WTC11 (cell line): ENCODE results near the gene RNF215. TPM values are rescaled to one million over a fixed set of nuclear protein-coding genes. Genes with fewer than 3 reads are reported as not detected.

Experiments used
- ATAC-seq: fragments of 200-7000 bp; cut with Tn5 transposase; 2 replicates; pipeline ENCODE4 v1.10.0; 2021; ENCODE audit warnings: mild to moderate bottlenecking, moderate library complexity
- CTCF ChIA-PET: fragments of 300-600 bp; sonication (Branson Sonifier 250); formaldehyde crosslinking; loops from one replicate; lab custom pipeline; 2021; ENCODE audit warnings: antibody characterized with exemption; lab: Charles Lee
- POLR2A ChIA-PET: fragments of 350-600 bp; sonication (Branson Sonifier 250); formaldehyde crosslinking; loops from one replicate; lab custom pipeline; 2021; ENCODE audit warnings: antibody characterized with exemption; lab: Charles Lee
- DNase-seq: peaks from one replicate; pipeline ENCODE4 v3.0.0; 2021; ENCODE audit warnings: low spot score
- H3K27ac Mint-ChIP-seq: 2 replicates; pipeline ENCODE4 v1.8.0; 2021; ENCODE audit warnings: mixed read lengths
- H3K27me3 Mint-ChIP-seq: 2 replicates; pipeline ENCODE4 v1.8.0; 2021; ENCODE audit warnings: low read depth, mild to moderate bottlenecking, moderate library complexity, mixed read lengths
- H3K36me3 Mint-ChIP-seq: 2 replicates; pipeline ENCODE4 v1.8.0; 2021; ENCODE audit warnings: mixed read lengths
- H3K4me1 Mint-ChIP-seq: 2 replicates; pipeline ENCODE4 v1.8.0; 2022; ENCODE audit warnings: mixed read lengths
- H3K4me3 Mint-ChIP-seq: 2 replicates; pipeline ENCODE4 v1.8.0; 2021; ENCODE audit warnings: mild to moderate bottlenecking, moderate library complexity, mixed read lengths
- H3K9me3 Mint-ChIP-seq: 2 replicates; pipeline ENCODE4 v1.8.0; 2021; ENCODE audit warnings: mixed read lengths
- AFF4 ChIP-seq: sonication (generic); formaldehyde crosslinking; IDR thresholded peaks from 2 replicates; pipeline ENCODE4 v1.8.1; 2023; ENCODE audit warnings: mild to moderate bottlenecking, missing genetic modification reagents, borderline replicate concordance
- AR ChIP-seq: fragments of 250-450 bp; sonication (Bioruptor Pico); IDR thresholded peaks from 2 replicates; pipeline ENCODE4 v1.9.0; 2021; ENCODE audit warnings: mild to moderate bottlenecking
- ARID4B ChIP-seq: sonication (generic); formaldehyde crosslinking; IDR thresholded peaks from 2 replicates; pipeline ENCODE4 v1.8.0; 2023; ENCODE audit warnings: missing genetic modification reagents, mild to moderate bottlenecking, borderline replicate concordance
- CDX4 ChIP-seq: fragments of 250-450 bp; sonication (Bioruptor Pico); IDR thresholded peaks from 2 replicates; pipeline ENCODE4 v1.9.0; 2021; ENCODE audit warnings: moderate library complexity, mild to moderate bottlenecking, inconsistent platforms, borderline replicate concordance
- CREB1 ChIP-seq: sonication (generic); formaldehyde crosslinking; IDR thresholded peaks from 2 replicates; pipeline ENCODE4 v1.8.0; 2023; ENCODE audit warnings: mild to moderate bottlenecking, missing genetic modification reagents
- GABPB1 ChIP-seq: sonication (generic); formaldehyde crosslinking; IDR thresholded peaks from 2 replicates; pipeline ENCODE4 v1.8.1; 2023; ENCODE audit warnings: mild to moderate bottlenecking, missing genetic modification reagents
- HMGXB4 ChIP-seq: sonication (generic); formaldehyde crosslinking; IDR thresholded peaks from 2 replicates; pipeline ENCODE4 v1.8.1; 2023; ENCODE audit warnings: mild to moderate bottlenecking, moderate library complexity, missing genetic modification reagents
- PRDM15 ChIP-seq: sonication (generic); formaldehyde crosslinking; IDR thresholded peaks from 2 replicates; pipeline ENCODE4 v1.8.0; 2022; ENCODE audit warnings: missing genetic modification reagents
- PREB ChIP-seq: sonication (generic); formaldehyde crosslinking; IDR thresholded peaks from 2 replicates; pipeline ENCODE4 v1.8.1; 2022; ENCODE audit warnings: mild to moderate bottlenecking, missing genetic modification reagents, moderate library complexity, borderline replicate concordance
- TEAD1 ChIP-seq: sonication (generic); formaldehyde crosslinking; IDR thresholded peaks from 2 replicates; pipeline ENCODE4 v1.8.0; 2022; ENCODE audit warnings: mild to moderate bottlenecking, missing genetic modification reagents
- ZNF138 ChIP-seq: sonication (generic); formaldehyde crosslinking; conservative IDR thresholded peaks from 2 replicates; pipeline ENCODE4 v1.8.1; 2022; ENCODE audit warnings: mild to moderate bottlenecking, moderate library complexity, missing genetic modification reagents
- ZNF317 ChIP-seq: sonication (generic); formaldehyde crosslinking; IDR thresholded peaks from 2 replicates; pipeline ENCODE4 v1.8.1; 2023; ENCODE audit warnings: low read depth, mild to moderate bottlenecking, moderate library complexity, missing genetic modification reagents, borderline replicate concordance
- ZNF423 ChIP-seq: fragments of 250-450 bp; sonication (Bioruptor Pico); IDR thresholded peaks from 2 replicates; pipeline ENCODE4 v2.1.2; 2022; ENCODE audit warnings: mild to moderate bottlenecking, moderate library complexity
- ZNF425 ChIP-seq: fragments of 250-450 bp; sonication (Bioruptor Pico); conservative IDR thresholded peaks from 2 replicates; pipeline ENCODE4 v1.9.0; 2021; ENCODE audit warnings: mild to moderate bottlenecking
- total RNA-seq: library from RNA; stranded (reverse); gene quantifications from 3 replicates; pipeline ENCODE4 v1.2.3, GENCODE V29; 2021

The RNF215 gene
- total RNA-seq, 1 experiment from 2014 or later, result 25.4 TPM

GRCh38 chr22:30434843-30435242 is 47.6 kb upstream of the RNF215 start (continued):
- TF ChIP-seq PREB, result no peak

- no peak overlapping the region for H3K4me3 Mint-ChIP-seq
- H3K9me3 Mint-ChIP-seq, result peaks cover 29% of the 10 kb centered on the region
- POLR2A ChIA-PET, result interaction anchor here (0.8 kb wide), 1 partner anchor 9 kb away, joined by 3 read pairs; the partner anchor contains the start of gene MTFP1
- no peak overlapping the region for H3K27ac Mint-ChIP-seq
- peaks cover 21% of the 10 kb centered on the region for H3K27me3 Mint-ChIP-seq
- ATAC-seq (no peak), DNase-seq (no peak)
- CTCF ChIA-PET, result interaction anchor here (1.7 kb wide), 1 partner anchor 146 kb away, joined by 4 read pairs; no protein-coding TSS in a partner anchor
- H3K36me3 Mint-ChIP-seq, result peaks cover 14% of the 10 kb centered on the region
- H3K4me1 Mint-ChIP-seq, result peaks cover 14% of the 10 kb centered on the region
- no peak for TF ChIP-seq PRDM15 (CRISPR knock-in tag)
- no peak for TF ChIP-seq TEAD1 (CRISPR knock-in tag)
- no peak for TF ChIP-seq AR (CRISPR knock-in tag)
- no peak for TF ChIP-seq ZNF425 (CRISPR knock-in tag)
- no peak for TF ChIP-seq ZNF423 (CRISPR knock-in tag)
- no peak for TF ChIP-seq CREB1 (CRISPR knock-in tag)
- TF ChIP-seq HMGXB4 (CRISPR knock-in tag), result no peak
- TF ChIP-seq CDX4 (CRISPR knock-in tag), result no peak
- TF ChIP-seq GABPB1, result no peak
- TF ChIP-seq ZNF138 (CRISPR knock-in tag), result no peak
- TF ChIP-seq ZNF317 (CRISPR knock-in tag), result no peak
- TF ChIP-seq AFF4 (CRISPR knock-in tag), result no peak
- TF ChIP-seq ARID4B (CRISPR knock-in tag), result no peak
Measured at GRCh38 chr22:30433773-30434172, 46.6 kb upstream of the RNF215 start.
